ENCODE measurements around the gene ARMC8. TPM values are rescaled to one million over a fixed set of nuclear protein-coding genes. Genes with fewer than 3 reads are reported as not detected.

The ARMC8 gene
- total RNA-seq, 4 donors from 2014 or later: 65.2 to 138 (median 77.1) TPM

GRCh38 chr3:138263104-138263503, 76.0 kb downstream of the ARMC8 start:
- no peak for TF ChIP-seq CTCF (IDR thresholded peaks at IDR 0.05; ENCODE audit: low read depth)

- no peak for TF ChIP-seq CTCF (IDR thresholded peaks at IDR 0.05; ENCODE audit: low read depth)
Observed at GRCh38 chr3:138265745-138266144, 78.6 kb downstream of the ARMC8 start.

- TF ChIP-seq CTCF (IDR thresholded peaks at IDR 0.05; ENCODE audit: low read depth): no peak
Observed at GRCh38 chr3:138267083-138267482, 80.0 kb downstream of the ARMC8 start.

- TF ChIP-seq CTCF (IDR thresholded peaks at IDR 0.05; ENCODE audit: low read depth): no peak
Observed at GRCh38 chr3:138270245-138270644, 83.1 kb downstream of the ARMC8 start.

- no peak for TF ChIP-seq CTCF (IDR thresholded peaks at IDR 0.05; ENCODE audit: low read depth)
Observed at GRCh38 chr3:138271189-138271794, 84.2 kb downstream of the ARMC8 start.

GRCh38 chr3:138281561-138281960, 94.5 kb downstream of the ARMC8 start:
- no peak for TF ChIP-seq CTCF (IDR thresholded peaks at IDR 0.05; ENCODE audit: low read depth)

- no peak for TF ChIP-seq CTCF (IDR thresholded peaks at IDR 0.05; ENCODE audit: low read depth)
Observed at GRCh38 chr3:138282836-138283235, 95.7 kb downstream of the ARMC8 start.
